Lung (tissue), 12 donors: Measurements from ENCODE around the gene HBA2. TPM values are rescaled to one million over a fixed set of nuclear protein-coding genes. Genes with fewer than 3 reads are reported as not detected.
"Not testable (repeated sequence)": the region's sequence is repeated elsewhere in the genome, so short reads cannot be mapped to it uniquely, and the experiment has no call there.

Source experiments
- ATAC-seq: fragments of 200-7000 bp; cut with Tn5 transposase; one replicate; pipeline ENCODE4 v1.9.1; 2020; ENCODE audit warnings: moderate number of reproducible peaks; ENCODE audit not compliant: insufficient read depth, low FRiP score
- DNase-seq, 3 donors: peaks; one replicate each; pipeline ENCODE4 v3.0.0-alpha.2; 2013 to 2017
- H3K27ac ChIP-seq, 2 donors: one replicate each; pipeline ENCODE4 v1.5.1; 2013; ENCODE audit warnings: mild to moderate bottlenecking in 2 of 2, moderate library complexity in 2 of 2, control low read depth in 1 of 2, inconsistent platforms in 1 of 2, low read depth in 1 of 2, low read length in 1 of 2
- H3K27me3 ChIP-seq, 3 donors: one replicate each; pipeline ENCODE4 v1.5.1; 2013; ENCODE audit warnings: low read length in 2 of 3; ENCODE audit not compliant: control insufficient read depth in 3 of 3, insufficient read depth in 3 of 3
- H3K36me3 ChIP-seq, 4 donors: one replicate each; pipeline ENCODE4 v1.5.1; 2013; ENCODE audit warnings: low read length in 4 of 4, mild to moderate bottlenecking in 1 of 4, moderate library complexity in 1 of 4; ENCODE audit not compliant: control insufficient read depth in 4 of 4, insufficient read depth in 4 of 4
- H3K4me1 ChIP-seq, 5 donors: one replicate each; pipeline ENCODE4 v1.5.1; 2013; ENCODE audit warnings: low read length in 5 of 5, mild to moderate bottlenecking in 2 of 5, moderate library complexity in 1 of 5; ENCODE audit not compliant: control insufficient read depth in 5 of 5, insufficient read depth in 5 of 5
- H3K4me3 ChIP-seq: one replicate; pipeline ENCODE4 v1.5.1; 2013; ENCODE audit warnings: mild to moderate bottlenecking, control low read depth, moderate library complexity
- H3K9ac ChIP-seq, 2 donors: one replicate each; pipeline ENCODE4 v1.5.1; 2013; ENCODE audit warnings: low read length in 2 of 2, control low read depth in 1 of 2; ENCODE audit not compliant: insufficient read depth in 1 of 2
- H3K9me3 ChIP-seq, 4 donors: one replicate each; pipeline ENCODE4 v1.5.1; 2013; ENCODE audit warnings: low read length in 3 of 4, mild to moderate bottlenecking in 1 of 4, moderate library complexity in 1 of 4; ENCODE audit not compliant: control insufficient read depth in 4 of 4, insufficient read depth in 3 of 4
- CTCF ChIP-seq: IDR thresholded peaks from 2 replicates; pipeline ENCODE4 v1.5.1; 2012; ENCODE audit warnings: mild to moderate bottlenecking; ENCODE audit errors: control extremely low read depth, extremely low read depth
- WGBS, 2 donors: extraction: QIAGEN DNeasy Blood & Tissue Kit; methylation state at CpG; one replicate each; pipeline ENCODE4 v1.1.7; 2013; 5-methylcytosine and 5-hydroxymethylcytosine counted together
- polyA plus RNA-seq, 2 donors: library from polyadenylated mRNA; stranded (reverse); fragments of 200-250 nt; gene quantifications; one replicate each; pipeline ENCODE4 v1.2.1, GENCODE V29; 2013
- total RNA-seq, 2 donors: library from RNA; depleted of rRNA in 1 of 2; stranded (reverse); fragments of >200 nt in 1 of 2; gene quantifications; one replicate each; pipeline ENCODE4 v1.2.1, GENCODE V29; 2014 to 2021
- donor health status: control.
- donor health status: control.
- donor health status: Bipolar disorder and iron deficiency.
- donor health status: healthy.
- donor health status: DM: yes; HTN: yes; CAD: no.

The HBA2 gene
- total and polyA plus RNA-seq, 4 donors = 126 to 4,737 (median 822) TPM

GRCh38 chr16:167122-167690 is 5.5 kb upstream of the HBA2 start:
- H3K4me1 ChIP-seq = peaks cover 0 to 12% (median 0%) of the 10 kb centered on the region in 5 donors
- DNase-seq (no peak), ATAC-seq (no peak)
- WGBS, 2 donors = 10 to 12% methylated on average over 11 of the region's 11 CpGs
- peaks cover 0 to 2% (median 0%) of the 10 kb centered on the region in 4 donors for H3K9me3 ChIP-seq
- H3K4me3 ChIP-seq = no peak overlapping the region
- no peaks in the 10 kb centered on the region for H3K36me3 ChIP-seq
- TF ChIP-seq CTCF = no peak
- no peak overlapping the region for H3K9ac ChIP-seq
- H3K27me3 ChIP-seq = peaks cover 10 to 65% (median 50%) of the 10 kb centered on the region in 3 donors
- no peak overlapping the region for H3K27ac ChIP-seq

- no peaks in the 10 kb centered on the region for H3K36me3 ChIP-seq
- H3K27me3 ChIP-seq = peaks cover 10 to 58% (median 47%) of the 10 kb centered on the region in 3 donors
- H3K4me3 ChIP-seq = no peak overlapping the region
- H3K4me1 ChIP-seq = peaks cover 0 to 12% (median 0%) of the 10 kb centered on the region in 5 donors
- no peak overlapping the region for H3K27ac ChIP-seq
- peaks cover 0 to 2% (median 0%) of the 10 kb centered on the region in 4 donors for H3K9me3 ChIP-seq
- DNase-seq = no peak
- no peak overlapping the region for H3K9ac ChIP-seq
- 60 to 72% methylated on average over 6 of the region's 6 CpGs for WGBS, 2 donors
- ATAC-seq = no peak
- no peak for TF ChIP-seq CTCF
Observed at GRCh38 chr16:168424-168823, 4.3 kb upstream of the HBA2 start.

- Histone ChIP-seq H3K4me3 (no peak overlapping the region), H3K4me1 (peaks cover 0 to 12% (median 0%) of the 10 kb centered on the region in 5 donors), H3K27ac (no peak overlapping the region), H3K27me3 (peaks cover 10 to 56% (median 47%) of the 10 kb centered on the region in 3 donors), H3K36me3 (no peaks in the 10 kb centered on the region), H3K9me3 (peaks cover 0 to 2% (median 0%) of the 10 kb centered on the region in 4 donors), H3K9ac (no peak overlapping the region)
- no peak for ATAC-seq
- no peak for TF ChIP-seq CTCF
- DNase-seq = no peak
- 34 to 53% methylated on average over 3 of the region's 3 CpGs for WGBS, 2 donors
Observed at GRCh38 chr16:169014-169413, 3.7 kb upstream of the HBA2 start.

GRCh38 chr16:170088-170507 is 2.6 kb upstream of the HBA2 start:
- not testable (repeated sequence) for H3K9me3 ChIP-seq, ATAC-seq, H3K36me3 ChIP-seq, H3K27ac ChIP-seq, H3K4me3 ChIP-seq, H3K9ac ChIP-seq
- Histone ChIP-seq H3K27me3 (peaks cover 10 to 61% (median 54%) of the 10 kb centered on the region in 3 donors), H3K4me1 (peaks cover 0 to 11% (median 0%) of the 10 kb centered on the region in 5 donors)
- WGBS, 2 donors = 3% methylated on average over 5 of the region's 5 CpGs
- DNase-seq = peak; percentile 49 to 58 (median 56)
